Muscle of arm (tissue), 12 donors: Measurements from ENCODE around the gene B3GNT5. TPM values are rescaled to one million over a fixed set of nuclear protein-coding genes. Genes with fewer than 3 reads are reported as not detected.

Source experiments
- DNase-seq: peaks from one replicate; pipeline ENCODE4 v3.0.0-alpha.2; 2013
- polyA plus RNA-seq, 12 donors: library from polyadenylated mRNA; unstranded; fragments of 120-200 nt; gene quantifications; one replicate each; pipeline ENCODE4 v1.2.1, GENCODE V29; 2013; ENCODE audit not compliant: insufficient read length in 12 of 12

Gene B3GNT5
- polyA plus RNA-seq, 12 donors, result 6.7 to 17.3 (median 12.0) TPM; not detected in 1

DNA sequence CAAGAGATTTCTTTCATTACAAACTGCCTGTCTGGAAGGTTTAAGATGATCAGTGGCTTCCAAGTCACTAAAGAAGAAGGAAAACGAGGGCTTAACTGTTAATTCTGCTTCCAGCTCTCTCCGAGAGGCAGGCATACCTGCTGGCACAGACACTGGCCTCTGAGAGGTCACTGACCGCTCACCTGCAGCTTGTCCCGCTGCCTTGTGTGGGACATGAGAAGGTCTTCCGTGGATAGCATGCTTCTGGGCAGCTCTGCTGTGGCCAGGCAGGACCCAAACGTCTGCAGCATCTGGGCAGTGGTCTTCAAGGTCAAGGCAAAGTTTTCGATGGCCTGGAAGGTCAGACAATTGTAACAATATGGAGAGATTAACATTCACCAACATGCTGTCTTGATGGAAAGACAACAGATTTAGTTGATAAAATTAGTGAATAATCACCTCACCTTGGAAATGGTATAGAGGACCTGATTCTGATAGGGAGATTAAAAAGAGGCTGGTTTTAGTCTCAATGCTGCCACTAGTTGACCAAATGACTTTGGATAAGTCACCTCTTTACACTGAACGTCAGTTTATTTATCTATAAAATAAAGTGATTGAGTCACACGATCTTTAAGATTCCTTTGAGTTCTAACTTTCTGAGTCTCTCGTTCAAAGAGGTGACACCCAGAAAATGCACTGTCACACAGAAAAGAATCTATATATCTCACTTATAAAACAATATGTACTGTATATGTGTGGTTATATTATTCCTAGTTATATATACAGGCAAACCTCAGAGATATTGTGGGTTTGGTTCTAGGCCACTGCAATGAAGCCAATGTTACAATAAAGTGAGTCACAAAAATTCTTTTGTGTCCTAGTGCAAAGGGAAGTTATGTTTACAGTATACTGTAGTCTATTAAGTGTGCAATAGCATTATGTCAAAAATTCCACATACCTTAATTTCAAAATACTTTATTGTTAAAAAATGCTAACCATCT, 65.1 kb downstream of the B3GNT5 start:
- DNase-seq, result no peak

DNA sequence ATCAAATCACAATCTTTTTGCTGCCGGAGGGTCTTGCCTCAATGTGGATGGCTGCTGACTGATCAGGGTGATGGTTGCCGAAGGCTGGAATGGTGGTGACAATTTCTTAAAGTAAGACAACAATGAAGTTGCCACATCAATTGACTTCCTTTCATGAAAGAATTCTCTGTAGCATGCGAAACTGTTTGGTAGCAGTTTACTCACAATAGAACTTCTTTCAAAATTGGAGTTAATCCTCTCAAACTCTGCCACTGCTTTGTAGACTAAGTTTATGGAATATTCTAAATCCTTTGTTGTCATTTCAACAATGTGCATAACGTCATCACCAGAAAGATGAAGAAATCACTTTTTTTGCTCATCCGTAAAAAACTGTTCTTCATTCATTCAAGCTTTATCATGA, 65.8 kb downstream of the B3GNT5 start:
- no peak for DNase-seq

DNA sequence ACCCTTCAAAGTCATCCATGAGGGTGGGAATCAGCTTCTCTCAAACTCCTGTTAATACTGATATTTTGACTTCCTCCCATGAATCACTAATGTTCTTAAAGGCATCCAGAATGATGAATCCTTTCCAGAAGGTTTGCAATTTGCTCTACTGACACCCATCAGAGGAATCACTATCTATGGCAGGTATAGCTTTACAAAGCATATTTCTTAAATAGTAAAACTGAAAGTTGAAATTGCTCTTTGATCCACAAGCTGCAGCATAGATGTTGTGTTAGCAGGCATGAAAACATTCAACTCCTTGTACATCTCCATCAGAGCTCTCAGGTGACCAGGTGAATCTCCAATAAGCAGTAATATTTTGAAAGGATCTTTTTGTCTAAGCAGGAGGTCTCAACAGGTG, 66.3 kb downstream of the B3GNT5 start:
- DNase-seq, result no peak

Other genes with a start within 250 kb of the B3GNT5 start
- 10 to 100 TPM in 11 of 12 donors, not detected in 1; 11.8 to 24.4 (median 15.7) TPM for gene MCCC1, start 153.8 kb upstream of the B3GNT5 start, polyA plus RNA-seq
- gene LAMP3, start 90.5 kb upstream of the B3GNT5 start, polyA plus RNA-seq, result 1 to 10 TPM in 1 of 12 donors, under 1 TPM in 7, not detected in 4; 0.15 to 5.0 (median 0.33) TPM
- gene MCF2L2, start 175.4 kb downstream of the B3GNT5 start, polyA plus RNA-seq, result under 1 TPM in 10 of 12 donors, not detected in 2; 0.05 to 0.62 (median 0.38) TPM